Cardiac septum (tissue), 1 donor: ENCODE measurements around the gene EFNB1. TPM values are rescaled to one million over a fixed set of nuclear protein-coding genes. Genes with fewer than 3 reads are reported as not detected.

Source experiments
- DNase-seq: peaks from one replicate; pipeline ENCODE4 v3.0.0-alpha.2; 2020; ENCODE audit warnings: low spot score
- intact Hi-C: fragments of 100-400 bp; cut with DNase I; formaldehyde crosslinking; loops from one replicate; pipeline ENCODE4 v1.14.0; 2022
- total RNA-seq: library from RNA; stranded (reverse); fragmentation: NEBNext Ultra II Directional; extraction: Animal tissue kit (Norgen Biotek cat#: 25700); gene quantifications from one replicate; pipeline ENCODE4 v1.2.1, GENCODE V29; 2021
- donor health status: DM: no; HTN: no; CAD: no.

Gene EFNB1
- total RNA-seq, 1 donor from 2014 or later, result 27.9 TPM

GRCh38 chrX:68840256-68840655 lies 11.4 kb downstream of the EFNB1 start:
- intact Hi-C loops, result no loop called here
- no peak for DNase-seq

- no peak for DNase-seq
Measured at GRCh38 chrX:68841251-68842049, 12.6 kb downstream of the EFNB1 start.

GRCh38 chrX:68842351-68842750 lies 13.5 kb downstream of the EFNB1 start:
- intact Hi-C loops, result no loop called here
- no peak for DNase-seq

More at GRCh38 chrX:68841251-68842049, 12.6 kb downstream of the EFNB1 start:
- intact Hi-C loops, result no loop called here

- no peak for DNase-seq
- intact Hi-C loops, result no loop called here
Measured at GRCh38 chrX:68842781-68843581, 14.2 kb downstream of the EFNB1 start.

- intact Hi-C loops, result no loop called here
- DNase-seq, result no peak
Measured at GRCh38 chrX:68843992-68844391, 15.2 kb downstream of the EFNB1 start.

- no peak for DNase-seq
- intact Hi-C loops, result no loop called here
Measured at GRCh38 chrX:68844581-68844980, 15.8 kb downstream of the EFNB1 start.

- DNase-seq, result no peak
- intact Hi-C loops, result no loop called here
Measured at GRCh38 chrX:68846536-68846935, 17.7 kb downstream of the EFNB1 start.

- intact Hi-C loops, result no loop called here
- DNase-seq, result no peak
Measured at GRCh38 chrX:68847172-68847571, 18.4 kb downstream of the EFNB1 start.

GRCh38 chrX:68848189-68848940 lies 19.5 kb downstream of the EFNB1 start:
- DNase-seq, result no peak
- intact Hi-C loops, result no loop called here

GRCh38 chrX:68851082-68851481 lies 22.3 kb downstream of the EFNB1 start:
- intact Hi-C loops, result no loop called here

GRCh38 chrX:68852046-68852445 lies 23.2 kb downstream of the EFNB1 start:
- no peak for DNase-seq
- intact Hi-C loops, result no loop called here

More at GRCh38 chrX:68851082-68851481, 22.3 kb downstream of the EFNB1 start:
- DNase-seq, result no peak

- DNase-seq, result no peak
- intact Hi-C loops, result no loop called here
Measured at GRCh38 chrX:68853665-68854251, 24.9 kb downstream of the EFNB1 start.

- no peak for DNase-seq
- intact Hi-C loops, result no loop called here
Measured at GRCh38 chrX:68865300-68865699, 36.5 kb downstream of the EFNB1 start.

- intact Hi-C loops, result no loop called here
Measured at GRCh38 chrX:68865926-68866325, 37.1 kb downstream of the EFNB1 start.

GRCh38 chrX:68867458-68868112 lies 38.8 kb downstream of the EFNB1 start:
- intact Hi-C loops, result no loop called here
- DNase-seq, result no peak

More at GRCh38 chrX:68865926-68866325, 37.1 kb downstream of the EFNB1 start:
- DNase-seq, result no peak

GRCh38 chrX:68868316-68868715 lies 39.5 kb downstream of the EFNB1 start:
- DNase-seq, result no peak
- intact Hi-C loops, result no loop called here

- intact Hi-C loops, result no loop called here
- DNase-seq, result no peak
Measured at GRCh38 chrX:68868902-68869800, 40.3 kb downstream of the EFNB1 start.

GRCh38 chrX:68870357-68870756 lies 41.5 kb downstream of the EFNB1 start:
- intact Hi-C loops, result no loop called here

More at GRCh38 chrX:68870357-68870756, 41.5 kb downstream of the EFNB1 start:
- DNase-seq, result no peak
